Measurements from ENCODE around the gene SIRPD. TPM values are rescaled to one million over a fixed set of nuclear protein-coding genes. Genes with fewer than 3 reads are reported as not detected.

Gene SIRPD
- under 1 TPM in 1 of 2 experiments, not detected in 1; 0.13 TPM for total RNA-seq

DNA sequence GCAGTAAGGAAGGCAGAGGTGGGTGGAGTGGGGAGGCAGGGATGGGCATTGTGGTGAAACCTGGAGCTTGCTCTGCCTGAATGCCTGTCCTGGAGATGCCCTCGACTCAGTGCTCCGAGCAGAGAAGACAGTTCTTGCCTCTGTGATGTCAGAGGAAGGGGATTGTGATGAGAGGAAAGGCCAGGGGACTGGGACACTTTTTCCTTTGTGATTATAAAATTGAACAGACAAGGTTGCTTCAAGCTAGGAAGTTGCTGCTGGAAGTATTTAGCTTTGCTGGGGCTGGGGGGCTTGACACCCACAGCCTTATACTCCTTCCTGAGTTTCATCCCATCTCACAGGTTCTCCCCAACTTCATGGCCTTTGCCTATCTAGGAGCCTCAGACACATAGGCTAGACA is at the start of gene SIRPD:
Gene SIRPD, minus strand, starts transcription at position 101 of the 400 bp plus-strand sequence. Its CDS starts 52 bp downstream, at position 49.

DNA sequence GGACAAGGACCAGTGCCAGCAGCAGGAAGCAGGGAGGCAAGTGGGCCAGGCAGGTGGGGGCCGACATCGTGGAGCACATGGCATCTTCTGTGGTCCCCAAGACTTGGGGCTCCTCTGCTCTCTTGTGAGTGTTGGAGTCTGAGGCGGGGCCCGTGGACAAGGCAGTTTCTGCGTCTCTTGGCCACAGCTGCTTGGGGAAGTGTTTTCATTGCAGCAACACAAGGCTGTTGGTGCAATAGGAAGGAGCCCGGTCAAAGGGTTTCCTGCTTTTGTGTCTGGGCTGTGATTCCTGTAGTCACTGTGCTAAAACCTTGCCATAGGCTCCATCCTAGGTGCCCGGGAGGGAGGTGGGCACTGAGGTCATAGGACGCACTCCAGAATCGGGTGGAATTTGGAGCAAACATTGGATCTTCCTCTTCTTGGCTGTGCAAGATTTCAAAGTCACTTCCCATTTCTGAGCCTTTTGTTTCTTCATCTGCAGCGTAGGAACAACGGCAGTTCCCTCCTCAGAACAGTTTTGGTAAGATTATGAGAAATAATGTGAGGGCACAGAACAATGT is 66.1 kb downstream of the SIRPD start, which contains the start of gene SIRPB2:
Gene SIRPB2, minus strand, starts transcription at position 140 of the 560 bp plus-strand sequence. Its CDS starts 61 bp downstream, at position 79.

Other genes starting within 250 kb of the SIRPD start
- 1 to 10 TPM; 2.6 to 2.7 TPM for gene SDCBP2, start 228.6 kb downstream of the SIRPD start, total RNA-seq
- gene FKBP1A, start 164.7 kb downstream of the SIRPD start, total RNA-seq: 100 to 1,000 TPM; 208 to 214 TPM
- 10 to 100 TPM; 55.3 to 57.1 TPM for gene NSFL1C, start 90.9 kb downstream of the SIRPD start, total RNA-seq
- gene SIRPB2, start 66.3 kb downstream of the SIRPD start, total RNA-seq: not detected
- gene SIRPB1, start 62.3 kb upstream of the SIRPD start, total RNA-seq: 1 to 10 TPM; 5.4 to 7.4 TPM
- gene SIRPG, start 100.1 kb upstream of the SIRPD start, total RNA-seq: 100 to 1,000 TPM; 108 to 113 TPM

Data from activated naive CD4-positive, alpha-beta T cell treated with anti-CD3 and anti-CD28 coated beads, Interleukin-2, amount 10 ng/mL, durations not matched to agents 5 hours and 36 hours (primary cell).